ENCODE results near the gene ACYP1. TPM values are rescaled to one million over a fixed set of nuclear protein-coding genes. Genes with fewer than 3 reads are reported as not detected.

ACYP1 gene
- total and polyA plus RNA-seq, 9 donors, result 5.5 to 27.7 (median 11.2) TPM

GRCh38 chr14:75098682-75099081 is 34.9 kb upstream of the ACYP1 start:
- Histone ChIP-seq H3K4me1 (ENCODE audit: insufficient read depth) (no peaks in the 10 kb centered on the region), H3K4me3 (no peak overlapping the region), H3K27ac (no peak overlapping the region), H3K9me3 (no peaks in the 10 kb centered on the region), H3K27me3 (no peaks in the 10 kb centered on the region), H3K36me3 (no peaks in the 10 kb centered on the region)
- WGBS, 3 donors, result 45 to 66% (median 55%) methylated on average over 1 of the region's 1 CpG
- DNase-seq, result no peak
- TF ChIP-seq POLR2A (IDR thresholded peaks at IDR 0.05), result no peak
- intact Hi-C loops (cut with DNase I), result no loop called here

GRCh38 chr14:75098212-75098611 is 34.4 kb upstream of the ACYP1 start:
- Histone ChIP-seq H3K36me3 (no peaks in the 10 kb centered on the region), H3K27me3 (no peaks in the 10 kb centered on the region), H3K4me3 (no peak overlapping the region), H3K9me3 (no peaks in the 10 kb centered on the region), H3K27ac (no peak overlapping the region), H3K4me1 (ENCODE audit: insufficient read depth) (no peaks in the 10 kb centered on the region)
- TF ChIP-seq CTCF (IDR thresholded peaks at IDR 0.05) (no peak), EP300 (IDR thresholded peaks at IDR 0.05) (no peak), POLR2A (IDR thresholded peaks at IDR 0.05) (no peak)
- intact Hi-C loops (cut with DNase I), result no loop called here
- no peak for DNase-seq

- intact Hi-C loops (cut with DNase I), result no loop called here
- 69 to 88% (median 84%) methylated on average over 6 of the region's 6 CpGs for WGBS, 3 donors
- no peaks in the 10 kb centered on the region for H3K36me3 ChIP-seq
Measured at GRCh38 chr14:75096959-75097358, 33.1 kb upstream of the ACYP1 start.

GRCh38 chr14:75095690-75096089 is 31.9 kb upstream of the ACYP1 start:
- 85 to 88% (median 87%) methylated on average over 4 of the region's 4 CpGs for WGBS, 3 donors
- intact Hi-C loops (cut with DNase I), result no loop called here

More at GRCh38 chr14:75096959-75097358, 33.1 kb upstream of the ACYP1 start:
- H3K4me1 ChIP-seq (ENCODE audit: insufficient read depth), result no peaks in the 10 kb centered on the region
- H3K27me3 ChIP-seq, result no peaks in the 10 kb centered on the region
- H3K4me3 ChIP-seq, result no peak overlapping the region
- H3K9me3 ChIP-seq, result no peaks in the 10 kb centered on the region
- DNase-seq, result no peak
- H3K27ac ChIP-seq, result no peak overlapping the region
- no peak for TF ChIP-seq EP300 (IDR thresholded peaks at IDR 0.05)
- no peak for TF ChIP-seq CTCF (IDR thresholded peaks at IDR 0.05)
- TF ChIP-seq POLR2A (IDR thresholded peaks at IDR 0.05), result no peak

More at GRCh38 chr14:75095690-75096089, 31.9 kb upstream of the ACYP1 start:
- no peak overlapping the region for H3K4me3 ChIP-seq
- no peaks in the 10 kb centered on the region for H3K4me1 ChIP-seq (ENCODE audit: insufficient read depth)
- DNase-seq, result no peak
- no peak overlapping the region for H3K27ac ChIP-seq
- no peak for TF ChIP-seq EP300 (IDR thresholded peaks at IDR 0.05)
- TF ChIP-seq CTCF (IDR thresholded peaks at IDR 0.05), result no peak
- TF ChIP-seq POLR2A (IDR thresholded peaks at IDR 0.05), result no peak
- no peaks in the 10 kb centered on the region for H3K36me3 ChIP-seq
- H3K9me3 ChIP-seq, result no peaks in the 10 kb centered on the region
- no peaks in the 10 kb centered on the region for H3K27me3 ChIP-seq
